Heart left ventricle (tissue), 13 donors: Measurements from ENCODE around the gene IGF2.

ENCODE experiments used
- CTCF ChIP-seq, 12 donors: fragments of 200-600 bp; sonication (generic) in 4 of 12; IDR thresholded peaks; one replicate each; pipeline versions ENCODE4 v1.5.0 to v1.8.0; 2018 to 2022; ENCODE audit warnings: antibody characterized with exemption in 12 of 12, mild to moderate bottlenecking in 5 of 12
- POLR2A ChIP-seq, 2 donors: fragments of 450-650 bp; IDR thresholded peaks; one replicate each; pipeline ENCODE4 v1.6.1; 2017; ENCODE audit warnings: antibody characterized with exemption in 2 of 2, mild to moderate bottlenecking in 2 of 2, moderate library complexity in 2 of 2
- donor health status: ischemic (EF 13 %, LVEDD 7.1; RV severe dilation, severe dysfunction).
- donor health status: DM: no; HTN: yes; CAD: no.
- donor health status: DM: no; HTN: no; CAD: no.
- donor health status: ischemic (EF 25% LVEDD 6.9; RV normal size, moderate dysfunction).
- donor health status: ischemic (EF 25% LVEDD 5.7; RV mildly dilated, moderate dysfunction).
- donor health status: ischemic (EF 35%, LVEDD 5.7; RV mildly dilated, moderate dysfunction).
- donor health status: nonischemic (EF 11% LVEDD 7.7; RV severe dilation, severe dysfunction).
- donor health status: DM: yes; HTN: yes; CAD: no.
- donor health status: PGD.
- donor health status: ischemic (EF 29% LVEDD 5.4; RV normal size, mild dysfunction).
- donor health status: nonischemic (EF 23%, LVEDD 6.1; RV moderate dilation, normal function).

- TF ChIP-seq CTCF (IDR thresholded peaks at IDR 0.05): no peak
- no peak for TF ChIP-seq POLR2A (IDR thresholded peaks at IDR 0.05)
Measured at GRCh38 chr11:2182692-2183474, 43.7 kb upstream of the IGF2 start.
